PFSK-1 (cell line): ENCODE results near the gene SGK1.

Experiments used
- POLR2AphosphoS5 ChIP-seq: IDR thresholded peaks from 2 replicates; pipeline ENCODE4 v1.6.1; 2012; ENCODE audit warnings: low read depth, mild to moderate bottlenecking, control low read depth, low read length, moderate library complexity
- SIN3A ChIP-seq: IDR thresholded peaks from 2 replicates; pipeline ENCODE4 v1.6.1; 2012; ENCODE audit warnings: mild to moderate bottlenecking, low read length, moderate library complexity, borderline replicate concordance; ENCODE audit not compliant: insufficient read depth

DNA sequence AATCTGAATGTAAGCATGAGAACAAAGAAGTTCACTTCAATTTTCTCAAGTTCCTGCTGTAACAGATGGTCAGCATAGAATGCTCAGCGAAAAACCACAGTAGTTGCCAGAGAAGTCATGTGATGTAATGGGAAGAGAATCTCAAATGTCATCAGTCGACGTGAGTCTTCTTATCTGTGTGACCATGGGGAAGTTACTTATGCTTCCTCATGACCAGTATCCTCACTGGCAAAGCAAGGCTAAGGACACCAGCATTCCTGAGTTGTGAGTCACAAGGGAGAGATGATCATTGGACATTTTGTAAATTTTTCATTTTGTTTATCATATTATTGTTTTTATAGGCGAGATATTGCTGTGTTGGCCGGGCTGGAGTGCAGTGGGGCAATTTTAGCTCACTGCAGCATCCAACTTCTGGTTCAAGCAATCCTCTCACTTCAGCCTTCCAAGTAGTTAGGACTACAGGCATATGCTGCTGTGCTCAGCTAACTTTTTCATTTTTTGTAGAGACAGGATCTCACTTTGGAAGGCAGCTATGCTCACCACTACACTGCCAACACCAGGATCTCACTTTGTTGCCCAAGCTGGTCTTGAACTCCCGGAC, 21.9 kb downstream of the SGK1 start:
- no peak; the same call in 1 of the 2 replicates for TF ChIP-seq POLR2AphosphoS5
- TF ChIP-seq SIN3A: no peak
